Gastroesophageal sphincter (tissue), 3 donors: Measurements from ENCODE around the gene LSP1.

ENCODE experiments used
- CTCF ChIP-seq, 4 experiments: fragments of 200-600 bp in 2 of 4; fragments of 450-650 bp in 2 of 4; sonication (generic) in 1 of 4; IDR thresholded peaks; one replicate each; pipeline ENCODE4 v1.5.1; 2017 to 2019; ENCODE audit warnings: antibody characterized with exemption in 4 of 4, mild to moderate bottlenecking in 2 of 4, moderate library complexity in 2 of 4
- POLR2A ChIP-seq, 2 donors: fragments of 450-650 bp; IDR thresholded peaks; one replicate each; pipeline ENCODE4 v1.6.1; 2017; ENCODE audit warnings: antibody characterized with exemption in 2 of 2, mild to moderate bottlenecking in 2 of 2, moderate library complexity in 1 of 2

- no peak for TF ChIP-seq CTCF (IDR thresholded peaks at IDR 0.05)
- TF ChIP-seq POLR2A (IDR thresholded peaks at IDR 0.05) = no peak
Observed at GRCh38 chr11:1906181-1906580, 53.3 kb downstream of the LSP1 start.
